Activated CD4-positive, alpha-beta T cell treated with anti-CD3 and anti-CD28 coated beads, Interleukin-2, Interleukin-6, amounts not matched to agents 100 ng/mL and 50 ng/mL, durations not matched to agents 16 hours and 8 hours (primary cell): Measurements from ENCODE around the gene LIN7A.
"Not testable (repeated sequence)": the region's sequence is repeated elsewhere in the genome, so short reads cannot be mapped to it uniquely, and the experiment has no call there.

Experiments used
- DNase-seq: peaks from one replicate; pipeline ENCODE4 v3.0.0-alpha.2; 2020

LIN7A gene

GRCh38 chr12:80802652-80803400 is 134.9 kb downstream of the LIN7A start:
- DNase-seq, result no peak

- DNase-seq, result no peak
Measured at GRCh38 chr12:80798281-80798680, 139.5 kb downstream of the LIN7A start.

GRCh38 chr12:80794551-80794950 is 143.2 kb downstream of the LIN7A start:
- no peak for DNase-seq

- DNase-seq, result no peak
Measured at GRCh38 chr12:80792861-80793260, 144.9 kb downstream of the LIN7A start.

- DNase-seq, result no peak
Measured at GRCh38 chr12:80791863-80792262, 145.9 kb downstream of the LIN7A start.

GRCh38 chr12:80788407-80788806 is 149.3 kb downstream of the LIN7A start:
- DNase-seq, result not testable (repeated sequence)

GRCh38 chr12:80782963-80783470 is 154.7 kb downstream of the LIN7A start:
- not testable (repeated sequence) for DNase-seq

- no peak for DNase-seq
Measured at GRCh38 chr12:80781313-80781712, 156.4 kb downstream of the LIN7A start.

GRCh38 chr12:80780746-80781145 is 157.0 kb downstream of the LIN7A start:
- no peak for DNase-seq

- peak; percentile 93 for DNase-seq
Measured at GRCh38 chr12:80778005-80778541, 159.7 kb downstream of the LIN7A start.

- no peak for DNase-seq
Measured at GRCh38 chr12:80777587-80777986, 160.1 kb downstream of the LIN7A start.

- no peak for DNase-seq
Measured at GRCh38 chr12:80776706-80777105, 161.0 kb downstream of the LIN7A start.

GRCh38 chr12:80770958-80771357 is 166.8 kb downstream of the LIN7A start:
- DNase-seq, result no peak

- DNase-seq, result no peak
Measured at GRCh38 chr12:80769553-80770140, 168.1 kb downstream of the LIN7A start.

GRCh38 chr12:80766897-80767296 is 170.8 kb downstream of the LIN7A start:
- no peak for DNase-seq

GRCh38 chr12:80766210-80766609 is 171.5 kb downstream of the LIN7A start:
- DNase-seq, result no peak

- DNase-seq, result peak; percentile 30
Measured at GRCh38 chr12:80763874-80764273, 173.9 kb downstream of the LIN7A start.

- DNase-seq, result no peak
Measured at GRCh38 chr12:80761838-80762237, 175.9 kb downstream of the LIN7A start.

- DNase-seq, result no peak
Measured at GRCh38 chr12:80756875-80757274, 180.9 kb downstream of the LIN7A start.

GRCh38 chr12:80754274-80754673 is 183.5 kb downstream of the LIN7A start:
- DNase-seq, result no peak

- no peak for DNase-seq
Measured at GRCh38 chr12:80752464-80752863, 185.3 kb downstream of the LIN7A start.

- no peak for DNase-seq
Measured at GRCh38 chr12:80749456-80749855, 188.3 kb downstream of the LIN7A start.

GRCh38 chr12:80747800-80748199 is 189.9 kb downstream of the LIN7A start:
- no peak for DNase-seq

- DNase-seq, result no peak
Measured at GRCh38 chr12:80745851-80746505, 191.8 kb downstream of the LIN7A start.
